ENCODE measurements around the gene NTPCR.

The NTPCR gene

DNA sequence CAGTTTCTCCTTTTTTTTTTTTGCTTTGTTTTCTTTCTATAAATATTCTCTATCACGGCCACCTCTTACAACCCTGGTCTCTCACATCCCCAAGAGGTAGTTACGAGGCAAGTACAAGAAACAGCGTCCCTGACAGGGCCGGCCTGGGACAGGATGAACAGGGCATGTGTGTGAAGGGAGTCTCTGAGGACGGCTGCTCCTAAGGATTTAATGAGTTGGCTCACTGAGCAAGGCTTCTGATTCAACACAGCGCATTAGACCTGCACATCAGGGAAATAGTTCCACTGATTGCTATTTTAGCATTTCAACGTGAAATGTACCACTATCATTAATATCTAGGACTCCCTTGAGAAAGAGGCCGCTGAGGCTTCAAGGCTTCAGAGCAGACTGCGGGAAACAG, 54.0 kb downstream of the NTPCR start:
- H3K79me2 ChIP-seq (ENCODE audit: control insufficient read depth, insufficient read depth, low read length): no peaks in the 10 kb centered on the region
- H2AK5ac ChIP-seq (ENCODE audit: low read length): no peak overlapping the region
- H3K4me1 ChIP-seq (ENCODE audit: control insufficient read depth, low read depth, low read length): no peaks in the 10 kb centered on the region
- H2BK15ac ChIP-seq (replicated peaks; ENCODE audit: low read depth): no peak overlapping the region
- H3K27ac ChIP-seq (ENCODE audit: low read depth, low read length): no peak overlapping the region
- no peak overlapping the region for H3K56ac ChIP-seq (ENCODE audit: low read length)
- no peak overlapping the region for H3K4ac ChIP-seq (ENCODE audit: low read depth, low read length)
- no CpG with 5 or more reads among the region's 9 CpGs for WGBS (ENCODE audit: extremely low coverage, insufficient coverage, low lambda C conversion rate)
- no peak overlapping the region for H2BK120ac ChIP-seq (ENCODE audit: low read depth, low read length)
- no peaks in the 10 kb centered on the region for H3K36me3 ChIP-seq (ENCODE audit: control insufficient read depth, insufficient read depth, low read length)
- no peak overlapping the region for H3K9ac ChIP-seq (ENCODE audit: low read length)
- H3K4me2 ChIP-seq (ENCODE audit: low read length): no peak overlapping the region
- no peak overlapping the region for H4K8ac ChIP-seq (ENCODE audit: low read depth, low read length)
- no peak overlapping the region for H2BK5ac ChIP-seq (ENCODE audit: low read length)
- no peak for DNase-seq
- H4K5ac ChIP-seq (ENCODE audit: low read length): no peak overlapping the region
- H3K18ac ChIP-seq (ENCODE audit: low read length): no peak overlapping the region
- H3K4me3 ChIP-seq (ENCODE audit: low read length): no peak overlapping the region
- H3K79me1 ChIP-seq (ENCODE audit: low read length): no peaks in the 10 kb centered on the region
- H3K27me3 ChIP-seq (ENCODE audit: insufficient read depth, low read length, poor library complexity): no peaks in the 10 kb centered on the region
- H3K23ac ChIP-seq (ENCODE audit: low read length): no peak overlapping the region

- Histone ChIP-seq H4K8ac (ENCODE audit: low read depth, low read length) (no peak overlapping the region), H3K79me2 (ENCODE audit: control insufficient read depth, insufficient read depth, low read length) (no peaks in the 10 kb centered on the region), H3K27me3 (ENCODE audit: insufficient read depth, low read length, poor library complexity) (no peaks in the 10 kb centered on the region), H3K23ac (ENCODE audit: low read length) (no peak overlapping the region), H3K27ac (ENCODE audit: low read depth, low read length) (no peak overlapping the region), H3K36me3 (ENCODE audit: control insufficient read depth, insufficient read depth, low read length) (no peaks in the 10 kb centered on the region), H2AK5ac (ENCODE audit: low read length) (no peak overlapping the region), H3K9ac (ENCODE audit: low read length) (no peak overlapping the region), H2BK120ac (ENCODE audit: low read depth, low read length) (no peak overlapping the region), H3K56ac (ENCODE audit: low read length) (no peak overlapping the region), H3K79me1 (ENCODE audit: low read length) (no peaks in the 10 kb centered on the region), H2BK5ac (ENCODE audit: low read length) (no peak overlapping the region), H3K4me3 (ENCODE audit: low read length) (no peak overlapping the region), H2BK15ac (replicated peaks; ENCODE audit: low read depth) (no peak overlapping the region), H3K18ac (ENCODE audit: low read length) (no peak overlapping the region), H3K4ac (ENCODE audit: low read depth, low read length) (no peak overlapping the region), H3K4me1 (ENCODE audit: control insufficient read depth, low read depth, low read length) (no peaks in the 10 kb centered on the region), H3K4me2 (ENCODE audit: low read length) (no peak overlapping the region), H4K5ac (ENCODE audit: low read length) (no peak overlapping the region)
- DNase-seq: no peak
- WGBS (ENCODE audit: extremely low coverage, insufficient coverage, low lambda C conversion rate): no CpG with 5 or more reads among the region's 5 CpGs
These were observed 54.7 kb downstream of the NTPCR start for GRCh38 chr1:233005156-233005555.

- no peak overlapping the region for H3K4me2 ChIP-seq (ENCODE audit: low read length)
- H3K36me3 ChIP-seq (ENCODE audit: control insufficient read depth, insufficient read depth, low read length): no peaks in the 10 kb centered on the region
- no peaks in the 10 kb centered on the region for H3K27me3 ChIP-seq (ENCODE audit: insufficient read depth, low read length, poor library complexity)
- H3K18ac ChIP-seq (ENCODE audit: low read length): no peak overlapping the region
- no peak overlapping the region for H3K23ac ChIP-seq (ENCODE audit: low read length)
- no CpG with 5 or more reads among the region's 8 CpGs for WGBS (ENCODE audit: extremely low coverage, insufficient coverage, low lambda C conversion rate)
- H2BK5ac ChIP-seq (ENCODE audit: low read length): no peak overlapping the region
- H3K79me2 ChIP-seq (ENCODE audit: control insufficient read depth, insufficient read depth, low read length): no peaks in the 10 kb centered on the region
- no peak overlapping the region for H3K56ac ChIP-seq (ENCODE audit: low read length)
- no peak overlapping the region for H4K5ac ChIP-seq (ENCODE audit: low read length)
- DNase-seq: no peak
- no peak overlapping the region for H2BK15ac ChIP-seq (replicated peaks; ENCODE audit: low read depth)
- H3K79me1 ChIP-seq (ENCODE audit: low read length): no peaks in the 10 kb centered on the region
- no peak overlapping the region for H2BK120ac ChIP-seq (ENCODE audit: low read depth, low read length)
- no peak overlapping the region for H3K9ac ChIP-seq (ENCODE audit: low read length)
- H3K27ac ChIP-seq (ENCODE audit: low read depth, low read length): no peak overlapping the region
- H4K8ac ChIP-seq (ENCODE audit: low read depth, low read length): no peak overlapping the region
- H2AK5ac ChIP-seq (ENCODE audit: low read length): no peak overlapping the region
- no peak overlapping the region for H3K4ac ChIP-seq (ENCODE audit: low read depth, low read length)
- no peaks in the 10 kb centered on the region for H3K4me1 ChIP-seq (ENCODE audit: control insufficient read depth, low read depth, low read length)
- no peak overlapping the region for H3K4me3 ChIP-seq (ENCODE audit: low read length)
These were observed 55.3 kb downstream of the NTPCR start for GRCh38 chr1:233005703-233006102.

DNA sequence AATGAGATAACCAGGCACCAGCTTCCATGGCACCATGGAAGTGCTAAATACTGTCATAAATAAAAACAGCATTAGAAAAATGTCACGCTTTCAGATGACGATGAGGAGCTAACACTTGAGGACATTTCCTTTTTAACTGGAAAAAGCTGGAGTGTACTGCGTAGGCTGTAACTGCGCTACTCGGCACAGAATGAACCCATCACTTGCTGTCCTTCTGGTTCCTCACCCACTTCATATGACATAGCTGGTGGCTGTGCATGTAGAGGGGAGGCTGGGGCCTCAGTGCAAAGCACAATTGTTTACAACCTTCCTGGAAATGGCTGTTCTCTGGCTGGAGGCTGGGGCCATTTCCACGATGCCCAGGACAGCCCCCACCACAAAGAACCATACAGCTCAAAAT, 55.7 kb downstream of the NTPCR start:
- Histone ChIP-seq H3K56ac (ENCODE audit: low read length) (no peak overlapping the region), H3K27me3 (ENCODE audit: insufficient read depth, low read length, poor library complexity) (no peaks in the 10 kb centered on the region), H2AK5ac (ENCODE audit: low read length) (no peak overlapping the region), H3K4me1 (ENCODE audit: control insufficient read depth, low read depth, low read length) (no peaks in the 10 kb centered on the region), H3K18ac (ENCODE audit: low read length) (no peak overlapping the region), H3K36me3 (ENCODE audit: control insufficient read depth, insufficient read depth, low read length) (no peaks in the 10 kb centered on the region), H3K27ac (ENCODE audit: low read depth, low read length) (no peak overlapping the region), H4K8ac (ENCODE audit: low read depth, low read length) (no peak overlapping the region), H3K79me1 (ENCODE audit: low read length) (no peaks in the 10 kb centered on the region), H3K4me2 (ENCODE audit: low read length) (no peak overlapping the region), H3K9ac (ENCODE audit: low read length) (no peak overlapping the region), H3K4me3 (ENCODE audit: low read length) (no peak overlapping the region), H3K23ac (ENCODE audit: low read length) (no peak overlapping the region), H3K4ac (ENCODE audit: low read depth, low read length) (no peak overlapping the region), H4K5ac (ENCODE audit: low read length) (no peak overlapping the region), H2BK5ac (ENCODE audit: low read length) (no peak overlapping the region), H3K79me2 (ENCODE audit: control insufficient read depth, insufficient read depth, low read length) (no peaks in the 10 kb centered on the region), H2BK120ac (ENCODE audit: low read depth, low read length) (no peak overlapping the region), H2BK15ac (replicated peaks; ENCODE audit: low read depth) (no peak overlapping the region)
- DNase-seq: no peak
- no CpG with 5 or more reads among the region's 6 CpGs for WGBS (ENCODE audit: extremely low coverage, insufficient coverage, low lambda C conversion rate)

DNA sequence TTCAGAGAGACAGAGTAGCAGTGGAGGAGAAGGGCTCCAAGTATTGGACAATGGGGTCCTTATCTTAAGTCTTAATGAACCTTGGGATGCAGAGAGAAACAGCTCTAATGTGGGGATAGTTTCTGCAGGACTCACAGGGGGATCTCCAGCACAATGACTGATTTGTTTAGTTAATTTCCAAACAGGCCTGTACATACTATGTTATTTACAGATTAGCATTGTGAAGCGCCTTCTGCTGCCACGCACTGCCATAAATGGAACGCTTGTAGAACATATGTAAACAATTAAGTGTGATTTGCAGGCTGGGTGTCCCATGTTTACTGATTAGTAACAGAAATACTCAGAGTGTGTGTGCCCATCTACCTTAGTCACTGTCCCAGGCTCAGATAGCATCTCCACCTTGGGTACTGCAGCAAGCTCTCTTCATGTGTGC, 56.1 kb downstream of the NTPCR start:
- H4K5ac ChIP-seq (ENCODE audit: low read length): no peak overlapping the region
- H3K27ac ChIP-seq (ENCODE audit: low read depth, low read length): no peak overlapping the region
- no peaks in the 10 kb centered on the region for H3K36me3 ChIP-seq (ENCODE audit: control insufficient read depth, insufficient read depth, low read length)
- H3K79me2 ChIP-seq (ENCODE audit: control insufficient read depth, insufficient read depth, low read length): no peaks in the 10 kb centered on the region
- H3K27me3 ChIP-seq (ENCODE audit: insufficient read depth, low read length, poor library complexity): no peaks in the 10 kb centered on the region
- H3K4ac ChIP-seq (ENCODE audit: low read depth, low read length): no peak overlapping the region
- H2AK5ac ChIP-seq (ENCODE audit: low read length): no peak overlapping the region
- H3K79me1 ChIP-seq (ENCODE audit: low read length): no peaks in the 10 kb centered on the region
- no peak overlapping the region for H4K8ac ChIP-seq (ENCODE audit: low read depth, low read length)
- H2BK120ac ChIP-seq (ENCODE audit: low read depth, low read length): no peak overlapping the region
- H2BK15ac ChIP-seq (replicated peaks; ENCODE audit: low read depth): no peak overlapping the region
- H2BK5ac ChIP-seq (ENCODE audit: low read length): no peak overlapping the region
- no peak overlapping the region for H3K4me2 ChIP-seq (ENCODE audit: low read length)
- H3K9ac ChIP-seq (ENCODE audit: low read length): no peak overlapping the region
- no peak overlapping the region for H3K23ac ChIP-seq (ENCODE audit: low read length)
- H3K4me3 ChIP-seq (ENCODE audit: low read length): no peak overlapping the region
- H3K4me1 ChIP-seq (ENCODE audit: control insufficient read depth, low read depth, low read length): no peaks in the 10 kb centered on the region
- no peak for DNase-seq
- H3K18ac ChIP-seq (ENCODE audit: low read length): no peak overlapping the region
- H3K56ac ChIP-seq (ENCODE audit: low read length): no peak overlapping the region
- no CpG with 5 or more reads among the region's 3 CpGs for WGBS (ENCODE audit: extremely low coverage, insufficient coverage, low lambda C conversion rate)

DNA sequence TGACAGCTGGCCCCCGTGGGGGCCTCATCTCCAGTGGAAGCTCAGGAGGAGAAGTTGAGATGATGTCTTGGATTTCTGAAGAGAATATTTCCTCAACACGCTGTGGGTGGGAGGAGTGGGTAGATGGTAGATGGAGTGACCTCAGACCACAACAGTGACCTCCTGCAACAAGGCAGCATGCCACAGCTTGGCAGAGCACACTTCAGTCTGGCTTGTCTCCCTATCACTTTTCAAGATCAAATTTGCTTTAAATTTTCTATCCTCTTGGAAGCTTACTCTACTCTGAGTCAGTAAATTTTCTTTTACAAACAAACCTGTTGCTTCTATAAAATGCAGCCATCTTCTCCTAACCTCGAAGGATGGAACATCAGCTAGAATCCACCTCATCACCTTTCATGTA, 59.7 kb downstream of the NTPCR start:
- Histone ChIP-seq H3K27me3 (ENCODE audit: insufficient read depth, low read length, poor library complexity) (no peaks in the 10 kb centered on the region), H2BK5ac (ENCODE audit: low read length) (no peak overlapping the region), H3K4me2 (ENCODE audit: low read length) (no peak overlapping the region), H4K5ac (ENCODE audit: low read length) (no peak overlapping the region), H2AK5ac (ENCODE audit: low read length) (no peak overlapping the region), H3K4me1 (ENCODE audit: control insufficient read depth, low read depth, low read length) (no peaks in the 10 kb centered on the region), H3K56ac (ENCODE audit: low read length) (no peak overlapping the region), H3K9ac (ENCODE audit: low read length) (no peak overlapping the region), H3K79me2 (ENCODE audit: control insufficient read depth, insufficient read depth, low read length) (no peaks in the 10 kb centered on the region), H4K8ac (ENCODE audit: low read depth, low read length) (no peak overlapping the region), H3K36me3 (ENCODE audit: control insufficient read depth, insufficient read depth, low read length) (no peaks in the 10 kb centered on the region), H3K4ac (ENCODE audit: low read depth, low read length) (no peak overlapping the region), H2BK15ac (replicated peaks; ENCODE audit: low read depth) (no peak overlapping the region), H2BK120ac (ENCODE audit: low read depth, low read length) (no peak overlapping the region), H3K4me3 (ENCODE audit: low read length) (no peak overlapping the region), H3K79me1 (ENCODE audit: low read length) (no peaks in the 10 kb centered on the region), H3K18ac (ENCODE audit: low read length) (no peak overlapping the region), H3K27ac (ENCODE audit: low read depth, low read length) (no peak overlapping the region), H3K23ac (ENCODE audit: low read length) (no peak overlapping the region)
- no CpG with 5 or more reads among the region's 3 CpGs for WGBS (ENCODE audit: extremely low coverage, insufficient coverage, low lambda C conversion rate)
- no peak for DNase-seq
